Measurements from ENCODE around the gene TCF4.

DNA sequence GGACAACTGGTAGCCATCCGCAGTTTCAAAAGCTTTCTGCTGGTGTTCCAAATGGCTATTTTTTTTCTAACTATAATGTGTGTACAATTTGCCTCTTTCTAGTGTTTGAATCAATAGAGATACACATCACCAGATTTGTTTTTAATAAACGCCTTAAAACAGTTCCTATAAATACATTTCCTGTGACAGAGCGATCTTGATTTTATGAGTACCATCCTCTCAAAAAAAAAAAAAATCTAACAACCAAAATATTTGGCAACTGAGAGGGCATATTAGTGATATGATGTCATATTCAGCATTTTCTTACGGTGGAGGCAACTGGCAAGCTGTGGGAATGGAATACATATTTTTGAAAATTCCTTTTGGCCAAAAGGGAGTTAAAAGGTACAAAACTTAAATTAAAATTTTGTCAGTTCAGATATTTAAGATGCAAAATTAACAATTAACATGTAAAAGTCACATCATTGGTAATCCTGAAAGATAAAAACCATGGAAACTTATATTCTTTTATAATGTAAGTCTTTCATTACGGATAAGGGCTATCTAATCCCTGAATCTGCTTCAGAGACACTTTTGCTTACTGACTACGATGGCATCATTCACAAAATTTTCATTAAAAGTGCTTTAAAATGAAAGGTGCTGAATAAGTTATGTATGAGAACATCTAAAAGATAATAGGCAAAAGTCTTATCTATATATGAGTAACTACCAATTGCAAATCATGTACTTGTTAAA is 268.4 kb downstream of the TCF4 start:
- TF ChIP-seq, protein P1, sequence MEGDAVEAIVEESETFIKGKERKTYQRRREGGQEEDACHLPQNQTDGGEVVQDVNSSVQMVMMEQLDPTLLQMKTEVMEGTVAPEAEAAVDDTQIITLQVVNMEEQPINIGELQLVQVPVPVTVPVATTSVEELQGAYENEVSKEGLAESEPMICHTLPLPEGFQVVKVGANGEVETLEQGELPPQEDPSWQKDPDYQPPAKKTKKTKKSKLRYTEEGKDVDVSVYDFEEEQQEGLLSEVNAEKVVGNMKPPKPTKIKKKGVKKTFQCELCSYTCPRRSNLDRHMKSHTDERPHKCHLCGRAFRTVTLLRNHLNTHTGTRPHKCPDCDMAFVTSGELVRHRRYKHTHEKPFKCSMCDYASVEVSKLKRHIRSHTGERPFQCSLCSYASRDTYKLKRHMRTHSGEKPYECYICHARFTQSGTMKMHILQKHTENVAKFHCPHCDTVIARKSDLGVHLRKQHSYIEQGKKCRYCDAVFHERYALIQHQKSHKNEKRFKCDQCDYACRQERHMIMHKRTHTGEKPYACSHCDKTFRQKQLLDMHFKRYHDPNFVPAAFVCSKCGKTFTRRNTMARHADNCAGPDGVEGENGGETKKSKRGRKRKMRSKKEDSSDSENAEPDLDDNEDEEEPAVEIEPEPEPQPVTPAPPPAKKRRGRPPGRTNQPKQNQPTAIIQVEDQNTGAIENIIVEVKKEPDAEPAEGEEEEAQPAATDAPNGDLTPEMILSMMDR (IDR thresholded peaks at IDR 0.05; ENCODE audit: low read depth, low read length, poor library complexity, severe bottlenecking) = no peak
- TF ChIP-seq EZH2phosphoT487 (IDR thresholded peaks at IDR 0.05; ENCODE audit: borderline replicate concordance, low read length) = no peak

All from DOHH2 (cell line).